HUES48 (cell line): ENCODE data around the gene DDC.
A peak's percentile ranks its signal among the peaks of the same experiment; 100 is the strongest.
"Not testable (repeated sequence)": the region's sequence is repeated elsewhere in the genome, so short reads cannot be mapped to it uniquely, and the experiment has no call there.

ENCODE experiments used
- H3K27ac ChIP-seq: one replicate; pipeline ENCODE4 v1.7.0; 2013; ENCODE audit warnings: low read depth, low read length, inconsistent platforms
- H3K27me3 ChIP-seq: 2 replicates; pipeline ENCODE4 v1.6.1; 2013; ENCODE audit warnings: mild to moderate bottlenecking, low read length; ENCODE audit not compliant: control insufficient read depth, insufficient read depth
- H3K36me3 ChIP-seq: 2 replicates; pipeline ENCODE4 v1.6.1; 2013; ENCODE audit warnings: low read length; ENCODE audit not compliant: control insufficient read depth, insufficient read depth
- H3K4me1 ChIP-seq: 2 replicates; pipeline ENCODE4 v1.6.1; 2013; ENCODE audit warnings: mild to moderate bottlenecking, low read length; ENCODE audit not compliant: control insufficient read depth, insufficient read depth
- H3K4me3 ChIP-seq: 2 replicates; pipeline ENCODE4 v1.5.1; 2013; ENCODE audit warnings: mild to moderate bottlenecking, low read depth, low read length
- H3K9ac ChIP-seq: 2 replicates; pipeline ENCODE4 v1.6.1; 2013; ENCODE audit warnings: mild to moderate bottlenecking, low read depth, low read length, moderate library complexity
- H3K9me3 ChIP-seq: 2 replicates; pipeline ENCODE4 v1.6.1; 2013; ENCODE audit warnings: low read length; ENCODE audit not compliant: control insufficient read depth, insufficient read depth

The DDC gene

GRCh38 chr7:50539725-50540124 lies 25.5 kb downstream of the DDC start:
- no peak overlapping the region for H3K9ac ChIP-seq
- H3K4me1 ChIP-seq: no peaks in the 10 kb centered on the region
- H3K36me3 ChIP-seq: no peaks in the 10 kb centered on the region
- no peaks in the 10 kb centered on the region for H3K9me3 ChIP-seq
- no peak overlapping the region for H3K27ac ChIP-seq
- H3K27me3 ChIP-seq: no peaks in the 10 kb centered on the region
- H3K4me3 ChIP-seq: no peak overlapping the region

GRCh38 chr7:50538478-50538877 lies 26.7 kb downstream of the DDC start:
- Histone ChIP-seq H3K9ac (no peak overlapping the region), H3K27me3 (no peaks in the 10 kb centered on the region), H3K9me3 (no peaks in the 10 kb centered on the region), H3K36me3 (no peaks in the 10 kb centered on the region), H3K27ac (no peak overlapping the region), H3K4me1 (no peaks in the 10 kb centered on the region), H3K4me3 (no peak overlapping the region)

DNA sequence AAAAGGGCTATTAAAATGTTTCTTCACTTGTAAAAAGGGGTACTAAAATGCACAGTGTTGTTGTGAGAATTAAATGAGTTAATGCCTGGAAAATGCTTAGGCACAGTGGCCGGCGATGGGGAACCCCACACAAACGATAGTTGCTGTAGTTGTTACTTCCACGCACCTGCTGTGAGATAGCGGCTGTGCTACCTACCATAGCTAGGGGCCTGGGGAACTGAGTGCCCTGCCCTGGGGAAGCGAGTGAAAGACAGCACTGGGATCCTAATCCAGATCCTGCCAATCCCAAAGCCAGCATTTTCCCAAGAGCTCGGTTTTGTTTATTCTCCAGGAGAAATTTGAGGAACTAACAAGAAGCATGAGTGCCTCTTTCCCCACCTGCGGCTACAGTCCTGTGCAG lies 27.8 kb downstream of the DDC start:
- Histone ChIP-seq H3K9ac (no peak overlapping the region), H3K27me3 (no peaks in the 10 kb centered on the region), H3K36me3 (no peaks in the 10 kb centered on the region), H3K4me3 (no peak overlapping the region), H3K27ac (no peak overlapping the region), H3K9me3 (no peaks in the 10 kb centered on the region), H3K4me1 (no peaks in the 10 kb centered on the region)

DNA sequence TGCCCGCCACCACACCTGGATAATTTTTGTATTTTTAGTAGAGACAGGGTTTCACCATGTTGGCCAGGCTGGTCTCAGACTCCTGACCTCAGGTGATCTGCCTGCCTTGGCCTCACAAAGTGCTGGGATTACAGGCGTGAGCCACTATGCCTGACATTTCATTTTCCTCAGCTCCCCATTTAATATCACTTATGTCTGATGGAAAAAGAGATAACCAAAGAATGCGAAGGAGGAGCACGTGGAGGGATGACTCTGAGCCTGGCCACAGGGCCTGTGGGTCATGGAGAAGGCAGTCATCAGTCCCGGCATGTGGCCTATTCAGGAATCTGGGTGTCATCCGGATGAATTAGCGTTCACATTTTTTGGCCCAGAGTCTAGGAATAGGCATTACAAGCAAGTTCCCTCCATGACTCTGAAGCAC lies 29.9 kb downstream of the DDC start:
- not testable (repeated sequence) for H3K27me3 ChIP-seq, H3K4me3 ChIP-seq, H3K27ac ChIP-seq, H3K9me3 ChIP-seq, H3K36me3 ChIP-seq, H3K9ac ChIP-seq
- peaks cover 13% of the 10 kb centered on the region for H3K4me1 ChIP-seq

DNA sequence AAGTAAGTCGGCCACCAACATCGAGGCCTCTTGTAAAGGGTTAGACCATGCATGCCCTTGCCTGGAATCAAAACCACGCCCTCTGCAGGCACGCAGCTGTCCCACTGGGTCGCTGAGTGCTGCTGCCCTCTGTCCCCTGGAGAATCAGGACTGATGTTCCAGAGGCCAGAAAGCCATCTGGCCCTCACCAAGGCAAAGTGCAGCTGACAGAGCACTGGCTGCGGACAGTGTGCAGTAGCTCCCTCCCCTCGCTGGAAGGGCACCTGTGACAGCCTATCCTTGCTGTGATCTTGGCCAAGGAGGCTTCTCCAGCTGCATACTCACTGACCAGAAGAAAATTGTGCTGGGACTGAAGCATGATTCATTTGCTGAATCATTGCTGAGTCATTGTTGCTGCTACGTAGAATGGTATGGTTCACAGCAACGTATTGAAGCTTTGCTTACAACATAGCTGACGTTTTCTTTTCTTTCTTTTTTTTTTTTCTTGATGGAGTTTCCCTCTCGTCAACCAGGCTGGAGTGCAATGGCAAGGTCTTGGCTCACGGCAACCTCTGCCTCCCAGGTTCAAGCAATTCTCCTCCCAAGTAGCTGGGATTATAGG lies 30.4 kb downstream of the DDC start:
- no peak overlapping the region for H3K27ac ChIP-seq
- no peaks in the 10 kb centered on the region for H3K36me3 ChIP-seq
- H3K27me3 ChIP-seq: no peaks in the 10 kb centered on the region
- H3K4me1 ChIP-seq: peaks cover 13% of the 10 kb centered on the region
- no peaks in the 10 kb centered on the region for H3K9me3 ChIP-seq
- H3K9ac ChIP-seq: no peak overlapping the region
- H3K4me3 ChIP-seq: no peak overlapping the region

DNA sequence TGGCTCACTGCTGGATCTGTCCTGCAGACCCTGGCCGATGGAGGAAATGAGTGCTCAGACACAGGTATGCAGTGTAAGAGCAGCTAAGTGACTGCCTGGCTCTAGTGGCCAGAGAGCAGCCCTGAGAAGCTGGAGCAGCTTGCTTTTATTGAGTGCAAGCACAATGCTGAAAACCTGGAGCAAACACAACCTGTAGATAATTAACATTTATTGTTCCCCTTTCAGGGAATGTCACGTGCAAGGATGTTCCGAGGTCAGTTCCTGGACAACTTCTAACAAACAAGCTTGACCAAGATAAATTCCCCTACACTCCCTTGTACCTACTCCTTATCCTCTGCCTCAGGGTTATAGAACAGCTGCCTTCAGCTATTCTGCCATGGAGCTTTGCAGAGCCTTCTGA lies 31.3 kb downstream of the DDC start:
- H3K27ac ChIP-seq: no peak overlapping the region
- H3K9me3 ChIP-seq: no peaks in the 10 kb centered on the region

GRCh38 chr7:50531928-50532327 lies 33.3 kb downstream of the DDC start:
- H3K27me3 ChIP-seq: no peaks in the 10 kb centered on the region
- no peaks in the 10 kb centered on the region for H3K36me3 ChIP-seq
- H3K27ac ChIP-seq: peak overlapping the region; percentile 30
- no peak overlapping the region for H3K4me3 ChIP-seq
- H3K9ac ChIP-seq: no peak overlapping the region
- H3K4me1 ChIP-seq: peaks cover 19% of the 10 kb centered on the region
- H3K9me3 ChIP-seq: no peaks in the 10 kb centered on the region

More for the DNA sequence above, 31.3 kb downstream of the DDC start:
- Histone ChIP-seq H3K4me1 (peaks cover 13% of the 10 kb centered on the region), H3K9ac (no peak overlapping the region), H3K4me3 (no peak overlapping the region), H3K36me3 (no peaks in the 10 kb centered on the region), H3K27me3 (no peaks in the 10 kb centered on the region)

DNA sequence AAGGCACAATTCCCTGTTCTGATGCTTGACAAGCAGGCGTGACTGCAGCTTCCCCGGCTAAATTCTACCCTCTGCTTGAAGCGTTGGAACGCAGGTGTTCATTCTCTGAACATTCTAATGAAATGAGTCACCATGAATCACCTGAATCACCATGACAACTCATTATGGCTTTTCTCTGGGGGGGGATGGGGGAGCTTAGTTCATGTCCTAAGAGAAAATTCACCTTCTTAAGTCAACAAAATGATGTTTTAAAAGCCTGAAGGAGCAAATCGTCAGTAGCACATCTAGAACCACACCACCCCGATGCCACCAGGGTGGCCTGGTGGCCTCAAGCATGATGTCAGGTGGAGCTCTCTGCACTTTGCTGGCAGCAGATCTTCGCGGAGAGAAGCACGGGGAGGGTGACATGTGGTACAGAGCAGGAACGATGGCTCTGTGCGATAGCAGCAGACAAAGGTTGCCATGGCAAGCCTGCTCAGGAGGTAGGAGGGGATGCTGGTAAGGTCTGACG lies 33.7 kb downstream of the DDC start:
- H3K9me3 ChIP-seq: no peaks in the 10 kb centered on the region
- H3K36me3 ChIP-seq: no peaks in the 10 kb centered on the region
- H3K27me3 ChIP-seq: no peaks in the 10 kb centered on the region
- no peak overlapping the region for H3K9ac ChIP-seq
- peaks cover 19% of the 10 kb centered on the region for H3K4me1 ChIP-seq
- peak overlapping the region; percentile 55 for H3K27ac ChIP-seq
- no peak overlapping the region; the same call in 1 of the 2 replicates for H3K4me3 ChIP-seq

DNA sequence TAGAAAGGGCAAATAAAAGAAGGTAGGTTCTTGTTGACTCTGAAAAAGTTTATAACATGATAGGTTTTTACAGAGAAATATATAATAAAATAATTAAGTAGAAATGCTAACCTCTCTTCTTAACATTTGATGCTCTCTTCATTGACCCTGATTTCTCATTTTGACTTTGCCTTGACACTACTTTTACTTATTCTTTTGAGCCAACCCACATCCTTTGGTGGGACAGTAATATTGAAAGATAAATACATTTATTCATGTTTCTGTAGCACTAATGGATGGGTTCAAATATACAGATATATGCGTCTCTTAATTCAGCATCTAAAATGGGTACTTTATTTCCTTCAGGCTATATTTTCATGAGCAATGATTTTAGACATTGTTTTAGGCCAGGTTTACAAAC lies 34.4 kb downstream of the DDC start:
- Histone ChIP-seq H3K9me3 (no peaks in the 10 kb centered on the region), H3K4me1 (peaks cover 19% of the 10 kb centered on the region), H3K27me3 (no peaks in the 10 kb centered on the region), H3K27ac (peak overlapping the region; percentile 55), H3K9ac (no peak overlapping the region), H3K36me3 (no peaks in the 10 kb centered on the region), H3K4me3 (no peak overlapping the region)

DNA sequence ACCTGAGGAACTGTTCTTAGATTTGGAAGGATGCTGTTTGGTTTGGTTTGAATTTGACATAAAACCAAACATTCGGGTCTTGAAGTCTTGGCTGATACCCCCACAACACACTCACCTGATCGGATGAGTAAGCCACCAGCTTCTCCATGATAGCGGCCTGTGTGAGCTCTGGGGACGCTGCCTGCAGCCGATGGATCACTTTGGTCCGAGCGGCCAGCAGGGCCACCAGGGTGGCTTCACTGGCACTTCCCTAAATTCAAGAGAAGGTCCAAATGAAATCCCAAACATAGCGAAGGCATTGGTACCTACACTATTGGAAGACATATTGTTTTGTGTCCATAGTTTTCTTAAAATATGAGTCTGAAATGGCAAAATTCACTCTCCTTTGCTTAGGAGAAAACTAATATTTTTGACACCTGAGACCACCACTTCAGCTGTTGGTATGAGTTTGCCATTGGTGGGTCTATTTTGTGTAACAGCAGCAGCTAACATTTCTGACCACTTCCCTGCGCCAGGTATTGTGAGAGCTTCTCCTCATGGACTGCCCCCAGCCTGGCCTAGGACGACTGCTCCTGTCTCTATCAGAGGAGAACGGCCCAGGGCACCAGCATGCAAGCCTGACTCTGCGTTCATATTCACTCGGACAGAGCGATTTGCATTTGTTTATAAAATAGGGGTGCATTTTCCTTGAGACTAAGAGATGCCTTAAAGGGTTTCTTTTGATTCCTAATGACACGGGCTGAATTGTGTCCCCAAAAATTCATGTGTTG lies 35.9 kb downstream of the DDC start:
- no peaks in the 10 kb centered on the region for H3K27me3 ChIP-seq
- H3K36me3 ChIP-seq: no peaks in the 10 kb centered on the region
- no peaks in the 10 kb centered on the region for H3K9me3 ChIP-seq
- no peak overlapping the region for H3K9ac ChIP-seq
- H3K27ac ChIP-seq: peak overlapping the region; percentile 38
- no peak overlapping the region for H3K4me3 ChIP-seq
- H3K4me1 ChIP-seq: peaks cover 19% of the 10 kb centered on the region

DNA sequence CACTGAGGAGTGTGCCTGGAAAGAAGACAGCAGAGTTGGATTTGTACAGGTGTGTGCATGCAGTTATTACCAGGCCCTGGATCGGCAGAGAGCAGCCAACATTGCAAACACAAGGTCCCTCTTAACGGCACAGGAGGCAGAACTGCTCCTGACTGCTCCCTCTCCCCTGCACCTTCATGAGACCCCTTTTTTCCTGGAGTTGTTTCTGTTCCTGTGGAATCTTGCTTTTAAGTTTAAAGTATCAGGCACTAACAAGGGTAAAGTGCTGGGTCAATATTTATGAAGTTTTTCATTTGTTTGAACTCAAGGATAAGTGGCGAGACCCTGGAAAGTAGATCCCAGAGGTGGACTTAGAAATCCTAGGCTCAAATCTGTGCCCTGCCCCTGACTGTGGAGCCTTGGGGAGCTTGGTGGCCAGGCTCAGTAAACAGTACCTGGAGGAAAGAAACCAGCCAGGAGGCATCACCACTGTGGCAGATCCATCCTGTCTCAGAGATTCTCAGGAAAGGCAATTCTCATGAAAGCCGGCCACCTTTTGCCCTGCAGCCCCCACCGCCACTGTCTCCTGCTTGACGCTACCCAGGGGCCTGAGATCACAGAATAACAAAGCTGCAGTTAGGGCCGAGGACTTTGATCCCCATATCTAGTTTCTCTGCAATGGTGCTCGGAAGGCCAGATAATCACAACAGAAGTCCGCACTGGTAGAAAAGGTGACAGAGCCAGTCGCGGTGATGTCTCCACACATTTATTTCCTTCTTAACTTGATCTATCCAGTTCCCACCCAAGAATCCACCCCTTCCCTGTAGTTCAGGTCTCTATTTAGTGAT lies 36.7 kb downstream of the DDC start:
- Histone ChIP-seq H3K4me3 (no peak overlapping the region), H3K27ac (peak overlapping the region; percentile 46), H3K36me3 (no peaks in the 10 kb centered on the region), H3K9me3 (no peaks in the 10 kb centered on the region), H3K27me3 (no peaks in the 10 kb centered on the region), H3K4me1 (peaks cover 19% of the 10 kb centered on the region), H3K9ac (no peak overlapping the region)
